Muscle of arm (tissue), 14 donors: ENCODE data around the gene RHOXF1. TPM values are rescaled to one million over a fixed set of nuclear protein-coding genes. Genes with fewer than 3 reads are reported as not detected.
"Not testable (repeated sequence)": the region's sequence is repeated elsewhere in the genome, so short reads cannot be mapped to it uniquely, and the experiment has no call there.

Experiments used
- DNase-seq: peaks from one replicate; pipeline ENCODE4 v3.0.0-alpha.2; 2013
- long read RNA-seq, 11 donors: transcript quantifications; one replicate each; lab custom pipeline, GENCODE V29; 2026
- polyA plus RNA-seq, 12 donors: library from polyadenylated mRNA; unstranded; fragments of 120-200 nt; gene quantifications; one replicate each; pipeline ENCODE4 v1.2.1, GENCODE V29; 2013; ENCODE audit not compliant: insufficient read length in 12 of 12

RHOXF1 gene
- under 1 TPM in 3 of 12 donors, not detected in 9; 0.59 to 0.89 (median 0.80) TPM for polyA plus RNA-seq
- long read RNA-seq, donor 1, result 0 reads
- long read RNA-seq, donor 2, result 0 reads
- long read RNA-seq, donor 3, result 0 reads
- long read RNA-seq, donor 4, result 0 reads
- long read RNA-seq, donor 5, result 0 reads
- long read RNA-seq, donor 6, result 0 reads
- long read RNA-seq, donor 7, result 0 reads
- long read RNA-seq, donor 8, result 0 reads
- long read RNA-seq, donor 9, result 0 reads
- long read RNA-seq, donor 10, result 0 reads
- long read RNA-seq, donor 11, result 0 reads

DNA sequence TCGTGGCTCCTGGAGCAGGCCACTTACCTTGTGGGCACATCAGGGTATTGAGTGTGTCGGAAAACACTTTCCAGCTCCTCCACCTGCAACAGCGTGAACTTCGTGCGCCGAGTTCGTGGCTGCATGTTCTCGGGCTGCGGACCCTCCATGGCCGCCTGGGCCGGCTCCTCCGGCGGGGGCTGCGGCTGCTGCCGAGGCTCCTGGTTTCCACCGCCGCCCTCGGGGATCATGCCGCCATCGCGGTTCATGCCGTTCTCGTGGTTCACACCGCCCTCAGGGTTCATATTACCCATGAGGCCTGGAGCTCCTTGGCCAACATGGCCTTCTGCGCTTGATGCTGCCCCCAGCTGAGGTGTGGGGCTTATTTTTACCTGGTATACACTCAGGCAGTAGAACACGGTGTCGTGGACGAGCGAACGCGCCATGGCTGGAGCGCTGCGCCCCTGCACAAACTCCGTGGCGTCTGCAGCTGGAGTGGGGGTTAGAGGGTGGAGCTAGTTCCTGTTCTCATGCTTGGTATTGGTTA lies at the start of gene RHOXF1:
Gene RHOXF1, minus strand, starts transcription at position 476 of the 526 bp plus-strand sequence. Its CDS starts 51 bp downstream, at position 425.
- DNase-seq, result no peak

DNA sequence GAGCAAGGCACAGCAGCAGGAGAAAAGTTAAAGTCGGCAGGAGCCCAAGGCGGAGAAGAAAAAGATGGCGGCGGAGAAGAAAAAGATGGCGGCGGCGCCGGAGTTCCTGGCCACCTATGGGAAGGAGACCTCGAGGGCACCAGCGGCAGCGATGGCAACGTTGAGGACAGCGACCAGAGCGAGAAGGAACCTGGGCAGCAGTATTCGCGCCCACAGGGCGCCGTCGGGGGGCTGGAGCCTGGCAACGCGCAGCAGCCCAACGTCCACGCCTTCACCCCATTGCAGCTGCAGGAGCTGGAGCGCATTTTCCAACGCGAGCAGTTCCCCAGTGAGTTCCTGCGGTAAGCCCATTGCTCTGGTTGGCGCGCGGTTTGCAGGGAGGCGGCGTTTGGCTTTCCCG lies 43.4 kb upstream of the RHOXF1 start:
- not testable (repeated sequence) for DNase-seq

- not testable (repeated sequence) for DNase-seq
Measured at GRCh38 chrX:120158313-120158712, 42.6 kb upstream of the RHOXF1 start, which contains the start of gene RHOXF2. Gene RHOXF2, plus strand, starts transcription at chrX:120158613. Its CDS starts 138 bp downstream, at chrX:120158751.

GRCh38 chrX:120150109-120150744 lies 34.5 kb upstream of the RHOXF1 start:
- not testable (repeated sequence) for DNase-seq

DNA sequence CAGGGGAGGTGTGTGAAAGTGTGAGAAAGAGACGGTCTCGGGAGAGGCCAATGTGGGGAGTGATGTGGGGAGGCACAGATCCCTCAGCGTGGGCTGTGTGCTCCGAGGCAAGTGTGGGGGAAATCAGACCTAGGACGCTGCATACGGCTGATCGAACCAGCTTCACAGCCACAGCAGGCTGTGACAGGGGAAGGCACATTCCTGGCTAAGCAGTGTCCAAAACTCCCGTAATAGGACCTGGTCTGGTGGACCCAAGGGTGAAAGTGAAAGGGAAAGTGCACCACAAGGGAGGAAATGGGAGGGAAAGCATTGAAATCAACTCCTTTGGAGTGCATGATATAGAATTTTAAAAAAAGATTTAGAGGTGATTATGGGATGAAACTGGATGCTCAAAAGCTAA lies 31.8 kb upstream of the RHOXF1 start:
- DNase-seq, result no peak

DNA sequence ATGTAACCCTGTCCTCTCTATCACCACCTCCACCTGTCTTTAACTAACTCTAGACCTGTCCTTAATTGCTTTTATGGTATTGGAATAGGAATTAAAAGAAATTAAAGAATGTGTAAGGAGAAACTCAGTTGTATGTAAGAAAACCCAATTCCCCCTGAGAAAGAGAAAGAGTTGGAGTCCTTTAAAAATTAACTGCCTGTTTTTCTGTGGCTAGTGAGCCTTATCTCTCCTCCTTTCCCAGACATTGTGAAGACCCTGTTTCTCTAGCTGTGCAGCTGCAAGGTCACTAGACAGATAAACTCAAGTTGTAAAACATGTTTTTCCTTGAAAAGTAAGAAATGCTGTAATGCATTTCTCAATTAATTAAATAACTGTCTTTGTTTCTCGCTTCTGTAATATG lies 30.6 kb upstream of the RHOXF1 start:
- DNase-seq, result not testable (repeated sequence)

DNA sequence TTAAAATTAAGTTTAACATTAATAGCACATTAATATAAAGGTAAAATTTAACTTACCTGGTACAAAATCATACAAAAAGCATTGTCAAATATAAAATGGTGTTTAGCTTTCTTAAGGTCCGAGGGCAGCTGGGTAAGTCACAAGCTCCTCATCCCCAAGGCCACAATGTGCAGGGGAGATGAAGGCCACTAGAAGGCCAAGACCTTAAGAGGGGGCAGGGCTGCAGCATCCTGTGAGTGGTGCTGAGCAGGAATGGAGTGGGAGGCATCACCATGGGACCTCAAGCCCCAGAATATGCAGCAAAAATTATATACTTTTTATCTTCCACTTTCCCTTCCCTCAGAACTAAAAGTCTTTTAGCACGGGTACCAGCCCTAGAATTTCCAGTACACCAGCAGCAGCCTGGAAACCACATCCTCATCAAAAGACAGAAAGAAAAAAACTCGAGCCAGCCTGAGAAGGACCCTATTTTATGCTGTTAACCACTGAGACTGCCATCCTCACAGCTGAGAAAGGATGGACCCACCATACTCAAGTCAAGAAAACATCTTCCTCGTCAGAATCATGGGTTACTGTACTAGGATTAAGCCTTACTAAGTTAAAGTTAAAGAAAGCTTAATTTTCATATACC lies 29.7 kb upstream of the RHOXF1 start:
- DNase-seq, result no peak

DNA sequence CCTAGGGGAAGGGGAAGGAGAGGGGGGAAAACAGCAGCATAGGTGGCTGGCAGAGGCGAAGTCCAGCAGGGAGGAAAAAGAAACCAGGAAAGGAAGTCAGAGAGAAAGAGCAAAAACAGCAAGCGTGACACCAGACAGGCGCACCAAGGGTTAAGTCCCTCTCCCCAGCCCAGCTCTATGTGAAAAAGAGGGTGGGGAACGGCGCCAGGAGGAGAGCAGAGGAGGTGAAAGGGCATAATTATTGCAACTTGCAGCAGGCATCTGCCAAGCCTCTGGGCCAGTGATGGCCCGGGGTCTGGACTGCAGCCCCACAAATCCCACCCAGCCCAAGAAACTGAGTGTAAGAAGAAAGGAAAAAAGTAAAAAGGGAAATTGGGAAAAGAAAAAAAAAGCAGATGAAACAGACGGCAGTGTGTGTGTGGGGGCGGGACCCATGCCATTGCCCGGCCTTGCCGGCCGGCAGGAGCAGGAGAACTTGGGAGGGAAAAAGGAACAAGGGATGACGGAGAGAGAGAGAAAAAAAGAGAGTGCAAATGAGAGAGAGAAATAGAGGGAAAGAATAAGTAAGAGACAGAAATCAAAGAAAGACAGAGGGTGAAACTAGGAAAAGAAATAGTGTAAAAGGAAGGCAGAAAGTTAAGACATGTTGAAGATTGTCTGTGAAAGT lies 28.6 kb upstream of the RHOXF1 start:
- DNase-seq, result peak; percentile 13

GRCh38 chrX:120140293-120140981 lies 24.7 kb upstream of the RHOXF1 start:
- DNase-seq, result no peak

DNA sequence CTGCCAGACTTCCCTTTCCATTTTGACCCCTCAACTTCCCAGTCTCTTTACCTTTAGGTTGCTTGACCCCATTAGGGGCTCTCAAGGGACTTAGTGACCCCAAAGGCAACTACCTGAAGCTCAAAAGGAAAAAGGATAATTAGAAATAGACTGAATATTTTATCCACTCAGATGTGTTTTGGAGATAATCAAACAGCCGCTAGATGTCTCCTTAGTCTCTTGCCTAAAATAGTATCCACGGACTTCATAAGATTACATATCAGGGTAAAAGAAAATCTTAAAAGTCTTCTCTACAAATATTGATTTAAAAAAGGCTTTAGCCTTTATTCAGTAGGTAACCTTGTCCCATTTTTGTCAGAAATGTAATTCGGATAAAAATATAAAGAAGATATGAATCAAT lies 21.7 kb upstream of the RHOXF1 start:
- DNase-seq, result no peak

GRCh38 chrX:120136840-120137239 lies 21.1 kb upstream of the RHOXF1 start:
- no peak for DNase-seq

GRCh38 chrX:120136128-120136527 lies 20.4 kb upstream of the RHOXF1 start:
- DNase-seq, result no peak

DNA sequence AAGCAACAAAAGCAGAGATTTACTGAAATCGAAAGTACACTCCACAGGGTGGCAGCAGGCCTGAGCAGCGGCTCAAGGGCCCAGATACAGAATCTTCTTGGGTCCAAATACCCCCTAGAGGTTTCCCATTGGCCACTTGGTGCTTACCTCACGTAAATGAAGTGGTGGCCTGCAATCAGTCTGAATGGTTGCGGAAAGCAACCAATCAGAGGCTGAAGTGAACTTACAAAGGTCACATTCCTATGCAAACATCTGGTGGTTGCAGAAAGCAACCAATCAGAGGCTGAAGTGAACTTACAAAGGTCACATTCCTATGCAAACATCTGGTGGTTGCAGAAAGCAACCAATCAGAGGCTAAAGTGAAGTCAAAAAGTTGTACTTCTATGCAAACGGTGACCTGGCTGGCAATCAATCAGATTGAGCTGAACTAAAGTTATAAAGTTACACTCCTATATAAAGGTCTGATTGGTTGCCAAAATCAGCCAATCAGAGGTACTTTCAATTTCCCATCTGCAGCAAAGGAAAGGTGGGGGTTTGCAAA lies 12.7 kb upstream of the RHOXF1 start:
- not testable (repeated sequence) for DNase-seq

DNA sequence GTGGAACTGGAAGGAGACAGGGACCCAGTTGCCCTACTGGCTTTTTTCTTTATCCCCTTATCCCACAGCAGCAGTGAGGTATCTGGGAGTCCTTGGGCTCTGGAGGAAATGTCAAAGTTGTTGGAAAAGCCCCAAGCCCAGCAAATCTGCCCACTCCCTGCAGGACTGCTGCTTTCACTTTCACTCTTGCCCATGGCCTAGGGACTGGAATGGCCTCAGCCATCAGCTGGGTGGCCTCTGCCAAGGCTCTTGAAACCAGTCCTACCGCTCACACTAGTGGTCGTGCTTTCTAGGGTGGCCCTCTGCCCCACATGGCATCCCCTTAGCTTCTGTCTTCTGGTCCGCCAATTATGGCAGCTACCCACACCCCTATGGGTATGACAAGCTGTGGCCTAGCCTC lies 9.7 kb upstream of the RHOXF1 start:
- DNase-seq, result no peak

- DNase-seq, result no peak
Measured at GRCh38 chrX:120120223-120120622, 4.5 kb upstream of the RHOXF1 start.

DNA sequence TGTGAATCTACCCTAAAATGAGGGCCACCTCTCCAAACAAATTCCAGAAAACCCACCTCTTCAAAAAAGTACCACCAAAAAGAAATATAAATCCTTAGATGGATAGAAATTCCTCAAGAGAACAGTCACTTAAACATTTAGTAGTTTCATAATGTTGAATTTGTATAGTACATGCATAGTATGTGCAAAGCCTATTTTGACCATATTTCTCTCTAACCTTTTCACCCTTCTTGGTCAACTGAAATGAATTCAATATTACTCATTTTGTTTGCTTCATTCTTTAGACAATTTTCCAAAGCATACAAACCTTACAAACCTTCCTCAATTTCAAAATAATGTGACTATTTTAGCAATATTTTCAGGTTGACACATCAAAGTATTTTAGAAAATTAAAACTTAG lies 4.1 kb downstream of the RHOXF1 start:
- DNase-seq, result no peak

DNA sequence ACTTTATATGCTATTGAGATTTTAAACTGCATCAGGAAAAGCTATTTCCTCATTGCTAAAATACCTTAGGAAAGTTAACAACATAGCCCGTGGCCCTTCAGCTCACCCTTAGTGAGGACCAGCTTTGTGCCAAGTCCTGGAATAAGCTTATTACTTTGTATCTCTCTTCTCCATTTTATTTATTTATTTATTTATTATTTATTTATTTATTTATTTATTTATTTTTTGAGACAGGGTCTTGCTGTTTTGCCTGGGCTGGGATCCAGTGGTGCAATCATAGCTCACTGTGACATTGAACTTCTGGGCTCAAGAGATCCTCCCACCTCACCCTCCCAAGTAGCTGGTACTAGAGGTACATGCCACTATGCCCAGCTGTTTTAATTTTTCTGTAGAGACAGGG lies 6.3 kb downstream of the RHOXF1 start:
- DNase-seq, result no peak

GRCh38 chrX:120104707-120105106 lies 11.0 kb downstream of the RHOXF1 start:
- not testable (repeated sequence) for DNase-seq

GRCh38 chrX:120101057-120101456 lies 14.7 kb downstream of the RHOXF1 start:
- not testable (repeated sequence) for DNase-seq

- DNase-seq, result no peak
Measured at GRCh38 chrX:120090208-120090607, 25.5 kb downstream of the RHOXF1 start.
